T-helper 1 cell treated with Interleukin-12 subunit alpha and Interleukin-12 subunit beta and Interleukin-4 antibody, amounts not matched to agents 30 ng/mL and 1 ng/mL, for 36 hours (primary cell): Measurements from ENCODE around the gene GPX3. TPM values are rescaled to one million over a fixed set of nuclear protein-coding genes. Genes with fewer than 3 reads are reported as not detected.

ENCODE experiments used
- intact Hi-C: fragments of 100-400 bp; cut with micrococcal nuclease; formaldehyde crosslinking; loops from one replicate; pipeline ENCODE4 v1.15.1; 2024
- total RNA-seq: library from RNA; stranded (reverse); gene quantifications from 2 replicates; pipeline ENCODE4 v1.2.3, GENCODE V29; 2022

Gene GPX3
- total RNA-seq, 1 donor from 2014 or later: not detected

DNA sequence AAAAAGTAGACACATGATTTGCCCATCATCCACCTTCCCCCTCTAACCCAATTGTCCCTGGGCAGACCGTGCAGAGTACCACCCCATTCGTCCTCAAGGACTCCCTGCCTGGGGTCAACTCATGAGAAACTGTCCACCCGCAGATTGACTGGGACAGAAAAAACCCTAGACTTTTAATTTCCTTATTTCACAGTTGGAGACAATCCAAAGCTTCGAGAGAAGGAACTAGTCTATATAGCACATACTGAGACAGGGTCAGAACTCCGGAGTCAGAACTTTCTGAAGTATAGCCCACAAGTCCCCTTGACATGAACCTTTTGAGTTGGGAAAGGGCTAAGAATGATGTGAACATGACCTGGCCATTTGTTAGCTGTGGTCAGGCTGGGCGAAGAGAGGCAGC is 7.5 kb upstream of the GPX3 start:
- intact Hi-C loops: no loop called here

- intact Hi-C loops: no loop called here
Measured at GRCh38 chr5:151014680-151015343, 5.6 kb upstream of the GPX3 start.

- intact Hi-C loops: no loop called here
Measured at GRCh38 chr5:151015974-151016587, 4.3 kb upstream of the GPX3 start.

DNA sequence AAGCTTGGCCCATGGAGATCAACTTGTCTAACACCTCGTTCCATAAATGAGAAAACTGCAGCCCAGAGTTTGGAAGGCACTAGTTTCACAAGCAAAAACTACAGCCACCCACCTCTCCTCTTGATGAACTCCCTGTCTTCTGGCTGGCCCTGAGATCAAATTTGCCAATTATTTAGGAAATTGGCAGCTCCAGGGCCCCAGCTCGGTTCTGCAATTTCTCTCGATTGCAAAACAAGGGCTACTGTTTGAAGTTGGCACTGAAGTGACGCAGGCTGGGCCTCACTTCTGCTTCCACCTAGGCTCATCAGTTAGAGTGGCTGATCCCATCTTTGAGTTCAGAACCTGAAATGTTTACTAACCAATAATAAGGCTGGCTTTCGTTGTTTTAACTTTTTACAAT is 3.7 kb upstream of the GPX3 start:
- intact Hi-C loops: no loop called here

- intact Hi-C loops: no loop called here
Measured at GRCh38 chr5:151017897-151018296, 2.5 kb upstream of the GPX3 start.

- intact Hi-C loops: no loop called here
Measured at GRCh38 chr5:151018846-151019245, 1.5 kb upstream of the GPX3 start.

DNA sequence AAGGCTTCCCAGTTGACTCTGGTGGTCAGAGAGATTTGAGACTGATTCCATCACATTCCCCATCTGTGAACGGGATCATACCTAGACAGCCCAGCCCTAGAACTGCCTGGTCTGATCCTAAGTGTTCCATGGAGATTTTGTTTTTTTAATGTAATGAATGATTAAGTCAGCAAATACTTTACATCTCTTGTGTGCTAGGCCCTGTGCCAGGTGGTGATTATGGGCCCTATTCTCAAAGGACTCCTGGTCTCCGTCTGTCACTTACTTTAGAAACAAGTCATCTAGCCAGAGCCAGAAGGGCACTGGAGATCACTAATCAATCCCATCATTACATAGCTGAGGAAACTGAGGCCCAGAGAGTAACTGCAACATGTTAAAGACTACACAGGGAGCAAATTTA is 1.1 kb upstream of the GPX3 start:
- intact Hi-C loops: no loop called here

DNA sequence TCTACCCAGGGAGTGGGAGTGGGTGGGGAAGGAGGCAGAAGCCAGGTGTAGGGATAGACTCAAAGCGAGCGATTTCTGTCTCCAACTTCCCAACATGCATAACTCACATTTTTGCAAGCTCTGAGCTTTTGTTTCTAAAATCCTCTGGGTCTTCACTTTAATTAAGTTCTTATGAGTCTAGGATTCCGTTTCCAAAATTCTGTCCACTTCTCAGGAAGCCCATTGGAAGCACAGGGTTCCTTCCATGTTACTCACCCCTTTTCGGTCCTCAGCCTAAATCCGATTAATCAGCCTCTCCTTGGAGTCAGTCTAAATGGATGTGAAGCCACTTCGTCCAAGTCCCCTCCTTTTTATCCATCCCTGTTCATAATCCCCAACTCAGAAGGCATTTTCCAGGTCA is 1.4 kb downstream of the GPX3 start:
- intact Hi-C loops: no loop called here

- intact Hi-C loops: no loop called here
Measured at GRCh38 chr5:151022511-151023018, 2.2 kb downstream of the GPX3 start.

- intact Hi-C loops: no loop called here
Measured at GRCh38 chr5:151023047-151023615, 2.7 kb downstream of the GPX3 start.

- intact Hi-C loops: no loop called here
Measured at GRCh38 chr5:151023651-151024050, 3.3 kb downstream of the GPX3 start.

GRCh38 chr5:151024440-151025249 is 4.3 kb downstream of the GPX3 start:
- intact Hi-C loops: no loop called here

- intact Hi-C loops: no loop called here
Measured at GRCh38 chr5:151025250-151025606, 4.8 kb downstream of the GPX3 start.

DNA sequence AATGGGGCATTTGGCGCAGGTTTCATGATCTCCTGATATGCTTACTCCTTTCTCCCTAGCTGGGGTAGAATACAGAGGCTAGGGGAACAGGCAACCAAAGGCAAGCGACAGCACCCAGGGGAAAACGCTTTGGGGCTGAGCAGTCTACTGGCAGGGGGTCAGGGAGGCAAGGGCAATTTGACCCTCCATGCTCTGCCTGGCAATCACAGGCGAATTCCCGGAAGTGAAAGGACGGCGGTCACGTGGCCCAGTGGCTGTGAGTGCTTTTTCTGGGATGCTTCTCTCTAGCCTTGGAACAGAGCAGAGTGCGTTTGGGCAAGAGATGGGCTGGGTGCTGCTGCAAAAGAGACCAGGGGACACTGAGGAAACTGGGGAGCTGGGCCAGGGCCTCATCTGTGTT is 5.7 kb downstream of the GPX3 start:
- intact Hi-C loops: no loop called here

DNA sequence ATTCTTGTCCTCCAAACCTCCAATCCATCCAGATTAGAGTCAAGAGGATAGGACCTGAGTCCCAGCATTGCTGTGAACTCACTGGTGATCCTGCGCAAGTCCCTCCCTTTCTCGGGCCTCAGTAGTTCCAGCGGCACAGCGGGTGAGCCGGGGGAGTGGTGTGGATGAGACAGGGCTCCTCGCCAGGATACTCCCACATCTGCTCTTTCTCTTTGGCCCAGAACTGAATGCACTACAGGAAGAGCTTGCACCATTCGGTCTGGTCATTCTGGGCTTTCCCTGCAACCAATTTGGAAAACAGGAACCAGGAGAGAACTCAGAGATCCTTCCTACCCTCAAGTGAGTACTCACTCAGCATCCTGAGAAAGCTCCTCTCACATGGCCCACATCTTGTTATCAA is 6.3 kb downstream of the GPX3 start:
- intact Hi-C loops: no loop called here

GRCh38 chr5:151027961-151028479 is 7.6 kb downstream of the GPX3 start:
- intact Hi-C loops: no loop called here

GRCh38 chr5:151028717-151029116 is 8.3 kb downstream of the GPX3 start:
- intact Hi-C loops: no loop called here

DNA sequence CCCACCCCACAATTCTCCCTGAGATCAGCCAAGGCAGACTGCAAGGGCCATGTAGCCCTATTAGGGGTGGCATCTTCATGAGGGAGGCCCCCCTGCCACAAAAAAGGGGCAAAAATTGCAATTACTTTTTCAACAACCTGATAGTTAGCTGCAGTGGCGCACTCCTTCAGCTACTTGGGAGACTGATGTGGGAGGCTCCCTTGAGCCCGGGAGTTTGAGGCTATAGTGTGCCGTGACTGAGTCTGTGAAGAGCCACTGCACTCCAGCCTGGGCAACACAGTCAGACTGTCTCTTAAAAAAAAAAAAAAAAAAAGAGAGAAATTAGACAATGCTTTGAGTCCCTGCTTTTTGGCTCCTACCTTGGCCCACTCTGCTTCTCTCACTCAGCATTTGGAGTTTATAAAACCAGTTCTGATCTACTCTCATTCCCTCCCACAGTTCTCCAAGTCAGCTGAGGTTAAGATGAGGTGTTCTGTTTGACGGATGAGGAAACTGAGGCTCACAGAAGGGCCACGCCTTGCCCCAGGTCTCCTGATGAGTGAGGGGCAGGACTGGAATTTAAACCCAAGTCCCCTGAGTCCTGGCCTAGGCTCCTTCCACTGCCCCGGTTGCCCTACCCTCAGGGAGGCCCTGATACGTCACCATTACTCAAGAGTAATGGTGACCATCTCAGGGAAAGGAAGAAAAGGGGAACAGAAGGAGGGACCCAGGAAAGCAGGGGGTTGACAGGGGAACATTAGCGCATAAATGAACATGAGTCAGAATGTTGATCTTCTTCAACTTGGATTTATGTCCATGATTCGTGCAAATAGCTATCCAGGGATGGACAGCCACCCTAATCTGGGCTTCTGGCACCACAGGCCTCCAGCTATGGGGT is 9.0 kb downstream of the GPX3 start:
- intact Hi-C loops: no loop called here

DNA sequence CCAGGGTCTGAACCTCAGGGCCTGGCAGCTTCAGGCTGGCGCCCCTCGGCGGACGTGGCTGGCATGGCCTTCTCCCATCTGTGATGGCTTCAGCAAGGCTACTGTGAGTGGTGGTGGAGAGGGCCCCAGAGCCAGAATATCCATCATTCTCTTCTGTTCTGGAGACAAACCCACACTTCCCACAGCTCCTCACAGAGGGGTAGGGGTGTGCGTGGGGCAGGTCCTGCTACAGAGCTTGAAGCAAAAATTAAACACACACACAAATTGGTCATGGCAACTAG is 9.6 kb downstream of the GPX3 start:
- intact Hi-C loops: no loop called here

- intact Hi-C loops: no loop called here
Measured at GRCh38 chr5:151030379-151030778, 10.0 kb downstream of the GPX3 start.

DNA sequence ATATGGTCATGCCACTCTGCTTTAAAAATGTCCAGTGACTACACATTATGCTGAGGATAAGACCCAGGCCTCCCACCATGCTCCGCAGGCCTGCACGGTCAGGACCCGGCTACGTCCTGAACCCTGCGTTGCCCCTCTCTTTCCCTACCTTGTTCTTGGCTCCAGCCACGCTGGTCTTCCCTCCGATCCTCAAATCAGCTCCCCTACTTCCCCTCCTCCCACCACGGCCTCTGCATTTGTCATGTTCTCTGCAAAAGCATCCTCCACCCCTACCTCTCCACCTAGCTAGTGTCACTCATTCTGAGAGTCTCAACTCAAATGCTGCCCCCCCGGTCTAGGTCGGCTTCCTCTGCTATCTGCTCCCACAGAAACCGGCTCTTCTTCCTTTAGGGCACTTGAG is 11.2 kb downstream of the GPX3 start:
- intact Hi-C loops: no loop called here
